ENCODE data around the gene UROD. TPM values are rescaled to one million over a fixed set of nuclear protein-coding genes. Genes with fewer than 3 reads are reported as not detected.

The UROD gene
- total RNA-seq, 1 experiment from 2014 or later: 92.2 TPM

DNA sequence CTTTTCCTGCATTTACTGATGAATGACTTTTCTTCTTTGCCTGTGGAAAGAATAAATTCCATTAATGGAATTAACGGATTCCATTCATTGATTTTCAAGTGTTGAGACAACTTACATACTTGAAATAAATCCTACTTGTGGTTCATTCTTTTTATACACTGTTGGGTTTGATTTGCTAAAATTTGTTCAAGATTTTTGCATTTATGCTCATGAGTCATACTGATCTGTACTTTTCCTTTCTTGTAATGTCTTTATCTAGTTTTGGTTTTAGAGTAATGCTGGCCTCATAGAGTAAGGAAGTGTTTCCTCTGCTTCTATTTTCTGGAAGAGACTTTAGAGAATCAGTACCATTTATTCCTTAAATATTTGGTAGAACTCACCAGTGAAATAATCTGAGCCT is 14.4 kb downstream of the UROD start:
- H3K9ac ChIP-seq (ENCODE audit: extremely low read depth, insufficient read length, low read length): no peak overlapping the region
- no peaks in the 10 kb centered on the region for H3K9me3 ChIP-seq (ENCODE audit: control insufficient read depth, low read depth, low read length)
- H3K4me3 Mint-ChIP-seq: no peak overlapping the region
- no peak overlapping the region for H3K4ac ChIP-seq (ENCODE audit: low read depth, low read length)
- H3K9me3 Mint-ChIP-seq: peaks cover 0 to 2% of the 10 kb centered on the region in 2 experiments; a peak in 1 of 5 replicates
- H3K27ac ChIP-seq (ENCODE audit: insufficient read length, low read depth, low read length): no peak overlapping the region
- no peak overlapping the region for H3K4me2 ChIP-seq (ENCODE audit: insufficient read depth, insufficient read length, low read length)
- no peak overlapping the region for H3K27ac Mint-ChIP-seq
- H3K27me3 ChIP-seq (ENCODE audit: insufficient read depth, low read length): no peaks in the 10 kb centered on the region
- no peak overlapping the region for H3K56ac ChIP-seq (ENCODE audit: insufficient read length, low read depth, low read length)
- H2AK5ac ChIP-seq (ENCODE audit: insufficient read length, low read length): no peak overlapping the region
- no peaks in the 10 kb centered on the region for H3K36me3 Mint-ChIP-seq (ENCODE audit: insufficient read depth in 1 of 3, low read depth in 3 of 3)
- no CpG with 5 or more reads among the region's 1 CpG for WGBS (ENCODE audit: extremely low coverage, insufficient read length, low lambda C conversion rate)
- no peaks in the 10 kb centered on the region for H3K4me1 Mint-ChIP-seq
- H3K14ac ChIP-seq (ENCODE audit: insufficient read depth, low read length): no peak overlapping the region
- DNase-seq: no peak
- no peak overlapping the region for H2BK12ac ChIP-seq (ENCODE audit: insufficient read length, low read depth, low read length)
- H2BK15ac ChIP-seq (ENCODE audit: low read depth, low read length): no peak overlapping the region
- H4K8ac ChIP-seq (replicated peaks; ENCODE audit: insufficient read length, low read depth, low read length): no peak overlapping the region
- no peaks in the 10 kb centered on the region for H3K79me2 ChIP-seq (ENCODE audit: insufficient read depth, low read length)
- TF ChIP-seq, protein P1, sequence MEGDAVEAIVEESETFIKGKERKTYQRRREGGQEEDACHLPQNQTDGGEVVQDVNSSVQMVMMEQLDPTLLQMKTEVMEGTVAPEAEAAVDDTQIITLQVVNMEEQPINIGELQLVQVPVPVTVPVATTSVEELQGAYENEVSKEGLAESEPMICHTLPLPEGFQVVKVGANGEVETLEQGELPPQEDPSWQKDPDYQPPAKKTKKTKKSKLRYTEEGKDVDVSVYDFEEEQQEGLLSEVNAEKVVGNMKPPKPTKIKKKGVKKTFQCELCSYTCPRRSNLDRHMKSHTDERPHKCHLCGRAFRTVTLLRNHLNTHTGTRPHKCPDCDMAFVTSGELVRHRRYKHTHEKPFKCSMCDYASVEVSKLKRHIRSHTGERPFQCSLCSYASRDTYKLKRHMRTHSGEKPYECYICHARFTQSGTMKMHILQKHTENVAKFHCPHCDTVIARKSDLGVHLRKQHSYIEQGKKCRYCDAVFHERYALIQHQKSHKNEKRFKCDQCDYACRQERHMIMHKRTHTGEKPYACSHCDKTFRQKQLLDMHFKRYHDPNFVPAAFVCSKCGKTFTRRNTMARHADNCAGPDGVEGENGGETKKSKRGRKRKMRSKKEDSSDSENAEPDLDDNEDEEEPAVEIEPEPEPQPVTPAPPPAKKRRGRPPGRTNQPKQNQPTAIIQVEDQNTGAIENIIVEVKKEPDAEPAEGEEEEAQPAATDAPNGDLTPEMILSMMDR (conservative IDR thresholded peaks at IDR 0.05): no peak
- no peak overlapping the region for H2AFZ ChIP-seq (ENCODE audit: low read length)
- no peak overlapping the region for H2BK20ac ChIP-seq (ENCODE audit: low read depth, low read length, poor library complexity, severe bottlenecking)
- no peaks in the 10 kb centered on the region for H3K4me1 ChIP-seq (ENCODE audit: insufficient read depth, low read length)
- H4K91ac ChIP-seq (ENCODE audit: insufficient read length, low read depth, low read length): no peak overlapping the region
- no peak overlapping the region for H3K23ac ChIP-seq (ENCODE audit: insufficient read length, low read depth, low read length)
- no peak overlapping the region for H4K5ac ChIP-seq (ENCODE audit: insufficient read length, low read depth, low read length)
- H3T11ph ChIP-seq (ENCODE audit: low read length): no peak overlapping the region
- no peaks in the 10 kb centered on the region for H3K23me2 ChIP-seq (ENCODE audit: insufficient read length, low read depth, low read length, poor library complexity, severe bottlenecking)
- no peaks in the 10 kb centered on the region for H3K27me3 Mint-ChIP-seq (ENCODE audit: low read depth)
- no peaks in the 10 kb centered on the region for H3K79me1 ChIP-seq (ENCODE audit: insufficient read depth, low read depth, low read length, poor library complexity, severe bottlenecking)
- no peak overlapping the region for H3K18ac ChIP-seq (ENCODE audit: insufficient read length, low read depth, low read length)
- no peaks in the 10 kb centered on the region for H4K20me1 ChIP-seq (ENCODE audit: control insufficient read depth, insufficient read depth, insufficient read length)
- H2BK120ac ChIP-seq (ENCODE audit: low read depth, low read length, poor library complexity, severe bottlenecking): no peak overlapping the region
- no peak overlapping the region for H2BK5ac ChIP-seq (ENCODE audit: insufficient read length, low read length)

All from H9 (cell line).